Measurements from ENCODE around the gene WDR35.

WDR35 gene

DNA sequence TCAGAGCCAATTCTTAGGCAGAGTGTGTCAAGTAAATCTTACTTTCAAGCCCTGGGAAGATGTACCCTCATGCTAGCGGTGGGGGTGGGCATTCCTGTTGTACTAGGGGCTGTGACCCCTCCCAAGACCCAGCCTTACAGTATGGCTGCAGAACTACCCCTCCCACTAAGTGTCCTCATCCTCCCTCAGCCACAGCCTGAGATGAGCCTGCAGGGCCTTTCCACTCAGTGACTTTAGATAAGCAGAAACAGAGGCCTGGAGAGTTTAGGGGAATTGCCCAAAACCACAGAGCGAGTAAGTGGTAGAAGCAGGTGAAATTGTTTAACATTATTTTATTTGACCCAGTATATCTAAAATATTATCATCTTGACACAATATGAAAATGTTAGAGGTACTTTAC, 124.8 kb downstream of the WDR35 start:
- DNase-seq: no peak

DNA sequence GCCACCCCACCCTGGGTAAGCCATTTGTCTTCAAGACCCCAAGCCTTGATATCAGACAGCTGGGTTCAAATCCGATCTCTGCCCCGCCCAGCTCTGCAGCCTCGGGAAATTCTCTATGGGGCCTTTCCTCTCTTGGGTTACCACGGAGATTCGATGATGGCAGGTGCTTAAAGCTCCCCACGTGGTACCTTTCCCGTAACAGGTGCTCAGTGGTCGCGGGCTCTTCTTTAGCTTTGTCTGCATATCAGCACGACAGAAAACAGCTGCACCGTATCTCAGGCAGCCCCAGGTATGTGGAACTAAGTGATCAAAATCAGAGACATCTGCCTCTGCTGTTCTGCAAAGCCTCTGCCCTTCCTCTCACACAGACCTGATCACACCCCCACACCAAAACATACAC, 125.5 kb downstream of the WDR35 start:
- DNase-seq: no peak

DNA sequence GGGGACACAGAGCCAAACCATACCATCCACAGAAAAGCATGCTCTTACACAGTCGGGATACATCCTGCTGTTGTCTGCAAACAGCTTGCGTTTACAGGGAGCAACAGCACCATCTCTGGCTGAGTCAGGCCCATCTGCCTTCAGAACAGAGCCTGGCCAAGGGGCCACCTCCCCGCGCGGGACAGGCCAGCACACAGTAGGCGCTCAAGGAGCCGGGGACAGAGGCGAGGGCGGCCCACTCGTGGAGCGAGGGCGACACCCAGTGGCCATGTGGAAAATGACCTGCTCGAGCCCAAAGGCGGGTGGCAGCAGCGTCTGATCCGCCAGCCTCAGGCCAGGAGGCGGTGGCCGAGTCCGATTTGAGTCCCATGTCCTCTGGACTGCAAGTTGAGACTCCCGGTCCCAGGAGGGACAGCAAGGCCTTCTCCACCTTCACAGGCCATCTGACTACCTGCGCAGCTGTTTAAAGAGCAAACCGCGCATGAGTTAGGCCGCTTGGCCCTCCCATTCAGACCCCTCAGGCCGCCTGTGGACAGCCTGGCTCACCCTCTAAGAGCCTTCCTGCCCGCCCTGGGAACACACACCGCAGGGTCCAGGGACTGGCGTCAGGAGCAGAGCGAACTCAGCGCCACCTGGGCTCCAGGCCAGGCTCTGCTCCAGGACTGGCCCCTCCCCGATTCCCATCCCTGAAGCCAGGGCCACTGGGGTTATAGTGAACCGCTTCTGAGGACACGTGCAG, 126.4 kb downstream of the WDR35 start:
- DNase-seq: peak; percentile 77

DNA sequence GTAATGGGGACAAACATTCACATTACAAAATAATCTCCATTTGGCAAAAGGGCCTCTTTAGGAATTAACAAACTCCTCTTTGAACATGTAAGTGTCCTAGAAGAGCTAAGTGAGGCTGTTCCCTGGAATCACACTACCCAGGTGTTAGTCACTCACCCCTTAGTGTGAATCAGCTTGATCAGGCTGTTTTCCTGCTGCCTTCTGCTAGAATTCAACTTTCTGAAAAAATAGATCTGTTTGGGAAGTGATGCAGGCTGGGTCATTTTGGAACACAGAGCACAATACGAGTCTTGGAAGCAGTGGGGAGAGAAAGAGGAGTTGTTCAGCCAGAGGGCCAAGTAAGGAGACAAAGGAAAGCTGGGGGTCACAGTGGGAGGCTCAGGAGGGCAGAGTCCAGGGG, 128.1 kb downstream of the WDR35 start:
- DNase-seq: no peak

Data from activated CD4-positive, alpha-beta T cell treated with anti-CD3 and anti-CD28 coated beads, Interleukin-2, Interleukin-6, amounts not matched to agents 100 ng/mL and 50 ng/mL, durations not matched to agents 16 hours and 8 hours (primary cell).